ENCODE results near the gene ZBTB16.

ZBTB16 gene

GRCh38 chr11:114083391-114084252 is 24.1 kb downstream of the ZBTB16 start:
- DNase-seq: no peak

DNA sequence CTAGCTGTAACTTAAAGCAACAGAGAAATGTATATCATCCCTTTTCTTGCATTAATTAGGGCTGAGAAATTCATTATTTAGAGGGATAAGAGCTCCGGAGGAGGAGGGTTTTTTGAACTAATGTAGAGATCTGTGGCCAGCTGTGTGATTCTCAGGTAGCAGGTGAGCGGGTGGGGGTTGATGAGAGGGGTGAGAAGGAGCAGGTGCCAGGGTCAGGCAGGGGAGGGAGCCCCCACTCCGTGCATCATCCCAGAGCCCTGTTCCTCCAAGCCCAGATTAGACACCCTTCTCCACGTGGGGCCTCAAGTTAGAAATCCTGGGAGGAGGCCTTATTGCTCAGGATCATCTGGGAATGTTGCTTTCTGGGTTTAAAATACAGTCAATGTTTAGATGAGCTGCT is 24.9 kb downstream of the ZBTB16 start:
- DNase-seq: no peak

DNA sequence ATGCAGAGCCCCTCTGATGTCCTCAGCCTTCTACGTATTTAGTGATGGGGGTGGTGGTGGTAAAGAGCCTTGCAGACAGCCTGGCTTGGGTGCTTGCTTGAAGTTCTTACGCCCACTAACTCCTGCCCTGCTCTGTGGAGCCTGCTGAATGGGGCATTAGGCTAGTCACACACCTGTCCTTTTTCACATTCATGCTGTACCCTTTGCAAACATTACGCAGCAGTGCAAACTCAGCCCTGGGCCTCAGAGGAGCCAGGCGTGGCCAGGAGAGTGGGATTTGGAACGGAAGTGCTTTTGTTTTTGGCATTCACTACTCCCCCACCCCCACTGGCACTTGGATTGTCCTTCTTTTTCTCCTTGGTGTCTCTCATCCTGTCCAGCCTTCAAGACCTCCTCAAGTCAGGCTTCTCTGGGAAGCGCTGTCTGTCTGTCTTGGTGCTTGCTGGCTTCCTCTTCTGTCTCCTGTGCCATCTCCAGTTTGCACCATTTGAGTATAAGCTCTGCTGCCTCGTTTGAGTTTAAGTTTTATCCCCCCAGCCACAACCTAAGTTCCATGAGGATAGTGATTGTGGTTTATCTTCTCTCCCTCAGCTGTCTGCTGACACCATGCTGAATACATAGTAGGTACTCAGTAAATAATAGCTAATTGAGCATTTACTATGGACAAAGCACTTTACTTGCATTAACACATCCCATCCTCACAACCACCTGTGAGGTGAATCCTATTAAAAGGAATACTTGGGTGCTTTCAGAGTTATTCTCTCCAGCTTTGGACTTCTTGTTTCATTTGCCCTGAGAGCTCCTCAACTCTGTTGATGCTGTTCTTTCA is 26.7 kb downstream of the ZBTB16 start:
- DNase-seq: no peak

GRCh38 chr11:114087025-114087424 is 27.5 kb downstream of the ZBTB16 start:
- DNase-seq: no peak

DNA sequence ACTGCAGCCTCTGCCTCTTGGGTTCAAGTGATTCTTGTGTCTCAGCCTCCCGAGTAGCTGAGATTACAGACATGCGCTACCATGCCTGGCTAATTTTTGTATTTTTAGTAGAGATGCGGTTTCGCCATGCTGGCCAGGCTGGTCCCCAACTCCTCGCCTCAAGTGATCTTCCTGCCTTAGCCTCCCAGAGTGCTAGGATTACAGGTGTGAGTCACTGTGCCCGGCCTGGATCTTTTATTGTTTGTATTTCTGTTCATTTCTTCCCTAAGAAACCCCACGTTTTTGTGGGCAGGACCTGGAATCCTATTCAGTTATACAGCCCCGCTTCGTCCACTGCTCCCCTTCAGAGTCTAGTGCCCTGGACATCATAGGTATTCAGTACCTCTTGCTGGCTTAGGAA is 28.7 kb downstream of the ZBTB16 start:
- DNase-seq: no peak

- DNase-seq: peak in 54 of 56 donors; percentile 19 to 90 (median 76)
These were observed 29.3 kb downstream of the ZBTB16 start for GRCh38 chr11:114088836-114089235.

- DNase-seq: peak in 1 of 56 donors; percentile 16
These were observed 30.2 kb downstream of the ZBTB16 start for GRCh38 chr11:114089748-114090147.

- DNase-seq: no peak
These were observed 30.9 kb downstream of the ZBTB16 start for GRCh38 chr11:114090225-114090910.

DNA sequence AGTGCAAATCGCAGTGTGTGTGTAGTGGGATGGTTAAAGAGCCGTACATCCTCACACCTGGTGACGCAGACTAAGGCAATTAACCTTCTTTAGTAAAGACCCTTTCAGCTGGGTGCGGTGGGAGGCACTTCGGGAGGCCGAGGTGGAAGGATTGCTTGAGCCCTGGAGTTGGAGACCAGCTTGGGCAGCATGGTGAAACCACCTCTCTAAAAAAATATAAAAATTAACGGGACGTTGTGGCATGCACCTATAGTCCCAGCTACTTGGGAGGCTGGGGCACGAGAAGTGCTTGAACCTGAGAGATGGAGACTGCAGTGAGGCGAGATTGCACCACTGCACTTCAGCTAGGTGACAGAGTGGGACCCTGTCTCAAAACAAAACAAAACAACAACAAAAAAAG is 31.5 kb downstream of the ZBTB16 start:
- no peak for DNase-seq

- DNase-seq: peak in 25 of 56 donors; percentile 19 to 63 (median 31)
These were observed 32.2 kb downstream of the ZBTB16 start for GRCh38 chr11:114091516-114092397.

GRCh38 chr11:114092478-114092877 is 33.0 kb downstream of the ZBTB16 start:
- DNase-seq: no peak

GRCh38 chr11:114092953-114093352 is 33.4 kb downstream of the ZBTB16 start:
- no peak for DNase-seq

GRCh38 chr11:114094516-114094915 is 35.0 kb downstream of the ZBTB16 start:
- DNase-seq: no peak

DNA sequence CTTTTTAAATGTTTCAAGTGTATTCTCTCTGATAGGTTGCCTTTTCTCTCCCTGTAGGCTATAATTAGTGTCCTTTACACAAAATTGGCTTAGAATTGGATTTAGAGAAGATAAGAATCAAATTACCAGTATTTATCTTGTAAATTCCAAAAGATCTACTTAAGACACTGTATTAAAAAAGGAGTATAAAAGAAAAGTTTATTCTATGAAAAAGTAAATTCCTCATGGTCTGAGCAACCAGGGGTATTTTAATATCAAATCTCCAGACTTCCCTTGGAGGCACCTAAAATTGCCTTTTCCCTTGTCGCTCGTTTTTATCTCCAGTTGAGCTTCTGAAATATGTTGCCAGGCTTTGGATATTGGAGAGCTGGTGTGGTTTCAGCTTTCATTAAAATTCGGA is 36.4 kb downstream of the ZBTB16 start:
- no peak for DNase-seq

GRCh38 chr11:114097832-114098231 is 38.3 kb downstream of the ZBTB16 start:
- DNase-seq: no peak

- no peak for DNase-seq
These were observed 39.4 kb downstream of the ZBTB16 start for GRCh38 chr11:114098927-114099326.

- DNase-seq: no peak
These were observed 40.1 kb downstream of the ZBTB16 start for GRCh38 chr11:114099392-114100178.

- DNase-seq: no peak
These were observed 43.7 kb downstream of the ZBTB16 start for GRCh38 chr11:114102993-114103896.

DNA sequence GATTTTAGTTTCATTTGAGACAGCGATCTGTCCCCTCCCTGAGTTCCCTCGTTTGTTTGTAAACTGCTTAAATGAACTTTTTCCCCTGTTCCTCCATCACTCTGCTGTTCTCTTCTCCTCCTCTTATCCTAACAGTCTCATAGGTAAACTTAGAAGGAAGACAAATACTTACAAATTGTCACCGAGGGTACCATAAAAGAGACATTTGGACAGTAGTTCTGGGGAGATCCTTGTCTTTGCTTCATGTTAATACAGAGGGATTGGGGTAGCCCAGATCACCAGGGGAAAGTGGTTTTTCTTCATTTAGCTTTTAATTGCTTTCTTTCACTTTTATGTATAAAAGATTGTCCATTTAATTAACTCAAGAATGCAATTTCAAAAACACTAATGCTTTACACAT is 46.1 kb downstream of the ZBTB16 start:
- no peak for DNase-seq

Data from nucleus accumbens (tissue), 56 donors.